HepG2 (cell line): ENCODE data around the gene BUD23. TPM values are rescaled to one million over a fixed set of nuclear protein-coding genes. Genes with fewer than 3 reads are reported as not detected.
A peak's percentile ranks its signal among the peaks of the same experiment; 100 is the strongest.

Source experiments
- ATAC-seq: fragments of 200-7000 bp; cut with Tn5 transposase; 3 replicates; pipeline ENCODE4 v1.9.1; 2020; ENCODE audit warnings: mild to moderate bottlenecking, moderate library complexity
- BruUV-seq: library from RNA; stranded (reverse); fragments of 400-500 nt; replicated peaks from 2 replicates; lab custom pipeline; 2021; lab: Mats Ljungman, UMichigan
- CTCF ChIA-PET: fragments of 300-600 bp; formaldehyde crosslinking; extraction: SDS; loops from one replicate; lab custom pipeline; 2021; ENCODE audit warnings: low total read pairs, inconsistent platforms, low intra/inter-chr PET ratio; lab: Yijun Ruan, JAX
- POLR2A ChIA-PET: fragments of 350-600 bp; sonication (Branson Sonifier 250); formaldehyde crosslinking; loops from one replicate; lab custom pipeline; 2020; ENCODE audit warnings: antibody characterized with exemption, inconsistent platforms; lab: Yijun Ruan, JAX
- DNase-seq: peaks from one replicate; pipeline ENCODE4 v3.0.0-alpha.2; 2015; ENCODE audit warnings: low spot score
- FAIRE-seq: peaks from 3 replicates; lab custom pipeline; 2011; peaks lifted over from hg19 to GRCh38; lab: Jason Lieb, UNC
- H2AFZ ChIP-seq: one replicate; pipeline ENCODE4 v1.6.1; 2011; ENCODE audit warnings: low read length, inconsistent platforms
- H3K27ac ChIP-seq: fragments of 300-600 bp; 3 replicates; pipeline ENCODE4 v1.8.0; 2011; ENCODE audit warnings: mixed run types, mild to moderate bottlenecking, mixed read lengths, low read length, inconsistent platforms; ENCODE audit not compliant: insufficient read depth; ENCODE audit errors: extremely low read length
- H3K27me3 ChIP-seq, 2 experiments: fragments of 200-600 bp in 1 of 2; 2 replicates in 1 of 2; 3 replicates in 1 of 2; pipeline versions ENCODE4 v1.6.0 to v1.8.0; 2011; ENCODE audit warnings: low read length in 2 of 2, mild to moderate bottlenecking in 2 of 2, moderate library complexity in 2 of 2, inconsistent platforms in 1 of 2; ENCODE audit not compliant: insufficient read depth in 2 of 2, control insufficient read depth in 1 of 2
- H3K36me3 ChIP-seq, 2 experiments: fragments of 200-600 bp in 1 of 2; replicated peaks in 1 of 2; 2 replicates in 1 of 2; 3 replicates in 1 of 2; pipeline versions ENCODE4 v1.5.1 to v1.8.0; 2011; ENCODE audit warnings: low read length in 2 of 2, inconsistent platforms in 1 of 2; ENCODE audit not compliant: insufficient read depth in 2 of 2, control insufficient read depth in 1 of 2
- H3K4me1 ChIP-seq: 2 replicates; pipeline ENCODE4 v1.5.1; 2012; ENCODE audit warnings: low read length, inconsistent platforms; ENCODE audit not compliant: insufficient read depth
- H3K4me2 ChIP-seq: 2 replicates; pipeline ENCODE4 v1.6.0; 2011; ENCODE audit warnings: low read depth, low read length, inconsistent platforms
- H3K4me3 ChIP-seq, 3 experiments: fragments of 200-600 bp in 1 of 3; sonication (generic), shearing (Covaris generic) in 1 of 3; replicated peaks in 1 of 3; 2 replicates each; pipeline ENCODE4 v1.5.1; 2011 to 2016; ENCODE audit warnings: low read length in 3 of 3, inconsistent platforms in 2 of 3, low read depth in 2 of 3, mild to moderate bottlenecking in 2 of 3, control low read depth in 1 of 3, mixed read lengths in 1 of 3; ENCODE audit not compliant: insufficient read depth in 1 of 3
- H3K79me2 ChIP-seq: one replicate; pipeline ENCODE4 v1.6.1; 2011; ENCODE audit warnings: low read length, inconsistent platforms; ENCODE audit not compliant: insufficient read depth
- H3K9ac ChIP-seq: 2 replicates; pipeline ENCODE4 v1.6.0; 2011; ENCODE audit warnings: mild to moderate bottlenecking, low read depth, low read length, inconsistent platforms; ENCODE audit not compliant: insufficient read depth
- H3K9me3 ChIP-seq: 2 replicates; pipeline ENCODE4 v1.5.1; 2012; ENCODE audit warnings: mild to moderate bottlenecking, low read length
- H4K20me1 ChIP-seq: 2 replicates; pipeline ENCODE4 v1.6.0; 2011; ENCODE audit warnings: inconsistent platforms, mild to moderate bottlenecking, low read length, moderate library complexity; ENCODE audit not compliant: insufficient read depth
- CCDC6 ChIP-seq: sonication (generic); formaldehyde crosslinking; IDR thresholded peaks from 2 replicates; pipeline ENCODE4 v1.8.1; 2022; ENCODE audit warnings: mild to moderate bottlenecking, missing genetic modification reagents, moderate library complexity
- WGBS: methylation state at CpG from one replicate; pipeline ENCODE4 v1.1.6; 2017; ENCODE audit warnings: low lambda C conversion rate; 5-methylcytosine and 5-hydroxymethylcytosine counted together
- in situ Hi-C: cut with HindIII; loops from 2 replicates; pipeline ENCODE4 v1.10.0; 2017; ENCODE audit warnings: low pct_unique_long_range_greater_than_20kb; ENCODE audit not compliant: extremely low pct_ligation_motif_present
- intact Hi-C: fragments of 100-400 bp; cut with micrococcal nuclease; formaldehyde crosslinking; loops from one replicate; pipeline ENCODE4 v1.10.0; 2022; ENCODE audit not compliant: unreplicated experiment
- polyA plus RNA-seq, 8 experiments: library from polyadenylated mRNA; depleted of rRNA in 3 of 8; stranded (reverse) in 7 of 8; unstranded in 1 of 8; fragments of >200 nt; fragmentation: Illumina TruSeq in 4 of 8; extraction: Trizol in 4 of 8; gene quantifications; 2 replicates each; pipeline versions ENCODE4 v1.2.1 to v1.2.3, GENCODE V29; 2011 to 2016; ENCODE audit warnings: low read depth in 4 of 8, missing spikeins in 1 of 8, mixed read lengths in 1 of 8; ENCODE audit not compliant: insufficient read depth in 1 of 8
- total RNA-seq, 5 experiments: library from RNA; depleted of rRNA; stranded (reverse); fragments of >200 nt; fragmentation: Illumina TruSeq; extraction: Trizol; gene quantifications; 2 replicates each; pipeline ENCODE4 v1.2.3, GENCODE V29; 2016; ENCODE audit warnings: low read depth in 1 of 5
- TF ChIP-seq, protein P1 (sequence below): sonication (generic); formaldehyde crosslinking; IDR thresholded peaks from 2 replicates; pipeline ENCODE4 v1.8.0; 2022; ENCODE audit warnings: missing genetic modification reagents, mild to moderate bottlenecking, moderate library complexity, borderline replicate concordance
- TF ChIP-seq, protein P2 (sequence below): sonication (generic); formaldehyde crosslinking; IDR thresholded peaks from 2 replicates; pipeline ENCODE4 v1.4.0; 2020; ENCODE audit warnings: mild to moderate bottlenecking, missing genetic modification reagents

Gene BUD23
- total and polyA plus RNA-seq, 2 of the 13 experiments (the other 11 are each of a cell fraction or from before 2014, with no cell fraction given), result 47.5 to 54.5 TPM

DNA sequence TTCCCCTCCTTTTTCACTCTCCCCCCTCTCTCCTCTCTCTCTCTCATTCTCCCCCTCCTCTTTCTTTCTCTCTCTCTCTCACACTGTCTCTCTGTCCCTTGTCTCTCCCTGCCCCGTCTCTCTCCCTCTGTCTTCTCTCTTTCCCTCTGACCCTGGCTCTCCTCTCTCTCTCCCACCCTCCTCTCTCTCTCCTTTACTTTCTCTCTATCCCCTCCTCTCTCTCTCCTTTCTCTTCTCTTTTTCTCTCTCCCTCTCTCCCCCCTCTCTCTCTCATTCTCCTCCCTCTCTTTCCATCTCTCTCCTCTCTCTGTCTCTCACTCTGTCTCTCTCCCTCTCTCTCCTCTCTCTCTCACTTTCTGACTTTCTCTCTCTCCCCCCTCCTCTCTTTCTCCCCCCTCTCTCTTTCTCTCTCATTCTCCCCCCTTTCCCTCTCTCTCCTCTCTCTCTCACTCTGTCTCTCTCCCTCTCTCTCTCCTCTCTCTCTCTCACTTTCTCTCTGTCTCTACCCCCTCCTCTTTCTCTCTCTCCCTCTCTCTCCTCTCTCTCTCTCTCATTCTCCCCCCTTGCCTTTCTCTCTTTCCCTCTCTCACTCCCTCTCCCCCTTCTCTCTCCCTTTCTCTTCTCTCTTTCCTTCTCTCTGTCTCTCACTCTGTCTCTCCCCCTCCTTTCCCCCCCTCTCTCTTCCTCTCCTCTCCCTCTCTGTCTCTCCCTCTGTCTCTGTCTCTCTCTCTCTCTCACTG, 34.6 kb upstream of the BUD23 start:
- ATAC-seq, result no peak
- DNase-seq, result no peak
- H3K4me2 ChIP-seq, result peak overlapping the region; percentile 81
- no peaks in the 10 kb centered on the region for H3K9me3 ChIP-seq
- peak overlapping the region; percentile 66; the same call in 1 of the 2 replicates for H3K9ac ChIP-seq
- in situ Hi-C loops, result no loop called here
- H3K27me3 ChIP-seq, result peaks cover 3 to 12% of the 10 kb centered on the region in 2 experiments; a peak in 3 of 5 replicates
- H3K36me3 ChIP-seq, result no peaks in the 10 kb centered on the region
- no TSS peak for BruUV-seq
- H3K4me1 ChIP-seq, result peaks cover 82% of the 10 kb centered on the region
- 6% methylated on average over 1 of the region's 1 CpG for WGBS
- TF ChIP-seq, protein P1, sequence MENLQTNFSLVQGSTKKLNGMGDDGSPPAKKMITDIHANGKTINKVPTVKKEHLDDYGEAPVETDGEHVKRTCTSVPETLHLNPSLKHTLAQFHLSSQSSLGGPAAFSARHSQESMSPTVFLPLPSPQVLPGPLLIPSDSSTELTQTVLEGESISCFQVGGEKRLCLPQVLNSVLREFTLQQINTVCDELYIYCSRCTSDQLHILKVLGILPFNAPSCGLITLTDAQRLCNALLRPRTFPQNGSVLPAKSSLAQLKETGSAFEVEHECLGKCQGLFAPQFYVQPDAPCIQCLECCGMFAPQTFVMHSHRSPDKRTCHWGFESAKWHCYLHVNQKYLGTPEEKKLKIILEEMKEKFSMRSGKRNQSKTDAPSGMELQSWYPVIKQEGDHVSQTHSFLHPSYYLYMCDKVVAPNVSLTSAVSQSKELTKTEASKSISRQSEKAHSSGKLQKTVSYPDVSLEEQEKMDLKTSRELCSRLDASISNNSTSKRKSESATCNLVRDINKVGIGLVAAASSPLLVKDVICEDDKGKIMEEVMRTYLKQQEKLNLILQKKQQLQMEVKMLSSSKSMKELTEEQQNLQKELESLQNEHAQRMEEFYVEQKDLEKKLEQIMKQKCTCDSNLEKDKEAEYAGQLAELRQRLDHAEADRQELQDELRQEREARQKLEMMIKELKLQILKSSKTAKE (CRISPR knock-in tag), result no peak
- TF ChIP-seq, protein P2, sequence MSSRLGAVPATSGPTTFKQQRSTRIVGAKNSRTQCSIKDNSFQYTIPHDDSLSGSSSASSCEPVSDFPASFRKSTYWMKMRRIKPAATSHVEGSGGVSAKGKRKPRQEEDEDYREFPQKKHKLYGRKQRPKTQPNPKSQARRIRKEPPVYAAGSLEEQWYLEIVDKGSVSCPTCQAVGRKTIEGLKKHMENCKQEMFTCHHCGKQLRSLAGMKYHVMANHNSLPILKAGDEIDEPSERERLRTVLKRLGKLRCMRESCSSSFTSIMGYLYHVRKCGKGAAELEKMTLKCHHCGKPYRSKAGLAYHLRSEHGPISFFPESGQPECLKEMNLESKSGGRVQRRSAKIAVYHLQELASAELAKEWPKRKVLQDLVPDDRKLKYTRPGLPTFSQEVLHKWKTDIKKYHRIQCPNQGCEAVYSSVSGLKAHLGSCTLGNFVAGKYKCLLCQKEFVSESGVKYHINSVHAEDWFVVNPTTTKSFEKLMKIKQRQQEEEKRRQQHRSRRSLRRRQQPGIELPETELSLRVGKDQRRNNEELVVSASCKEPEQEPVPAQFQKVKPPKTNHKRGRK (CRISPR knock-in tag), result peak; percentile 90
- no peak for TF ChIP-seq CCDC6
- TF ChIP-seq, all 625 proteins: peak for 1
- ChIA-PET CTCF (interaction anchor here (0.7 kb wide), 1 partner anchor 86 kb away, joined by 3 read pairs; no protein-coding TSS in a partner anchor), POLR2A (no interaction called here)
- Histone ChIP-seq H3K79me2 (no peaks in the 10 kb centered on the region), H3K4me3 (peak overlapping the region in 1 of 3 experiments; percentile 73; a peak in 4 of 6 replicates), H2AFZ (no peak overlapping the region), H3K27ac (no peak overlapping the region), H4K20me1 (no peaks in the 10 kb centered on the region)
- intact Hi-C loops, result no loop called here
- no peak for FAIRE-seq
